GM18907 (cell line): ENCODE data around the gene MYBPC3.
A peak's percentile ranks its signal among the peaks of the same experiment; 100 is the strongest.
"Not testable (repeated sequence)": the region's sequence is repeated elsewhere in the genome, so short reads cannot be mapped to it uniquely, and the experiment has no call there.

Experiments used
- ATAC-seq: cut with Tn5 transposase; IDR thresholded peaks from one replicate; pipeline ENCODE4 v1.9.1; 2021; ENCODE audit warnings: mild to moderate bottlenecking, moderate library complexity; ENCODE audit not compliant: unreplicated experiment

The MYBPC3 gene

DNA sequence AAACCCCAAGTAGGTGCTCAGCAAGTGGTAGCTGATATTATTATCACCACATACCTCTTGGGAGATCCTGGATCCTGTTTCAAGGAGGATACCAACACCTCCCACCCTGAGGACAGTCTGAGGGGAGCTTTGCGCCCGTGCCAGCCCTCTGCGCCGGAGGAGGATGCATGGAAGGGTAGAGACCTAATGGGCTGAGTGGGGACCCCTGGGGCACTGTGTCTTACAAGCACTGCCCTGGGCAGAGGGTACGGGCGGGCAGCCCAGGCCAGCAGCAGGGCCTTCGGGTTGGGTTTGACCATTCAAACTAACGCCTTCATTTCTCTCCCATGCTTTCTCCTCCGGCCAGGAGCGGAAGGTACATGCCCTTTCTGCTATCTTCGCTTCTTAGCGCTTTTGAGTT, 26.3 kb downstream of the MYBPC3 start:
- no peak for ATAC-seq

DNA sequence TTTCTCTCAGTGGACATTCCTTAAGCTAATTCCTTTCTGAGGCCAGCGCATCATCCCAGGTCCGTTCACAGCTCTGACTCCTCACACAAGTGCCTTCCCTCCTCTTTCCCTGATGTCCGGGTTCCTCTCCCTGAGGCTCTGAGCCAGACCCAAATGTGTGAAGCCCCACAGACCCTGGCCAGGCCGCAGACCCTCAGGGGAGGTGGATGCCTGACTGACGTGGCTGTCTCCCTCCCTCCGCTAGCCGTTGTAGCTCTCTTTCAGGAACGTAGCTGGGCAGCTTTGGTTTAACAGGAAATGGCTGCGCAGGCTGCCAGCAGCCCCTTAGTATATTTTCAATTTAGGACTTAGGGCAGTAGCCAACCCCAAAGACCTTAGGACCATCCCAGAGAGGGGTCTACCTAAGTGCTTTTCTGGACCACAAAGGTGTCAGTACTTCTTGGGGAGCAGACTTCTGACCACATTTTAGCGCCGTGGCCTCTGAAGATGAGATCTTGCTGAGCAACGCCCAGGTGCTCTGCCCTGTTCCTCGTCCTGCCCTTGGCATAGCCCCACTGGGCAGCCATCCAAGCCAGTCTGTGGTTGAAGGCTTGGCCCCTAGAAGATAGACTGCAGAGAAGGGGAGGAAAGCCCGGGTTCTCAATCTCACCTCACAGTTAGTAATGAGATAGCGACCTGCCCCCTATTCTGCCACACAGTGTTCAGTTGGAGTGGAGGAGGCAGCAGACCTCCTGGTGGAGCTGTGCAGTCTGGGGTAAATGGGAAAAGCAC, 27.0 kb downstream of the MYBPC3 start:
- ATAC-seq = no peak

DNA sequence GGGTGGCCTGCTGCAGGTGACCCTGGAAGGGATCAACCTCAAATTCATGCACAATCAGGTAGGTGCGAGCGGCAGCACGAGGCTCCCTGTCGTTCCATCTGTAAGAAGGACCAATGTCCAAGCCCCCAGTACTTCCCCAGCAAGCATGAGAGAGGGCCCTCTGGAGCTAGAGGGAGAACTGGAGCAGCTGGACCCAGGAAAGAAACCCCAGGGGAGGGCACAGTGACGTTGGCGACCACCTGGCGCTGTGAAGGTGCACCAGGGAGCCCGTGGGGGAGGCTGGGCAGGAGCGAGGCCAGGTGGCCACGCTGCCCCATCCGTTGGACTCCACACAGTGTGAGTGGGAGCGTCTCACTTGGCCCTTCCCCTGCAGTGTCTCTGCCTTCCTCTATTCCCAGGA, 28.0 kb downstream of the MYBPC3 start:
- no peak for ATAC-seq

GRCh38 chr11:47318166-47318565, 34.3 kb downstream of the MYBPC3 start:
- ATAC-seq = no peak

GRCh38 chr11:47317064-47317828, 35.3 kb downstream of the MYBPC3 start:
- peak; percentile 77 for ATAC-seq

GRCh38 chr11:47316501-47316900, 36.0 kb downstream of the MYBPC3 start:
- not testable (repeated sequence) for ATAC-seq

GRCh38 chr11:47314992-47315391, 37.5 kb downstream of the MYBPC3 start:
- ATAC-seq = no peak

- ATAC-seq = no peak
Measured at GRCh38 chr11:47308050-47308823, 44.3 kb downstream of the MYBPC3 start.

- ATAC-seq = no peak
Measured at GRCh38 chr11:47306484-47306844, 46.0 kb downstream of the MYBPC3 start.

DNA sequence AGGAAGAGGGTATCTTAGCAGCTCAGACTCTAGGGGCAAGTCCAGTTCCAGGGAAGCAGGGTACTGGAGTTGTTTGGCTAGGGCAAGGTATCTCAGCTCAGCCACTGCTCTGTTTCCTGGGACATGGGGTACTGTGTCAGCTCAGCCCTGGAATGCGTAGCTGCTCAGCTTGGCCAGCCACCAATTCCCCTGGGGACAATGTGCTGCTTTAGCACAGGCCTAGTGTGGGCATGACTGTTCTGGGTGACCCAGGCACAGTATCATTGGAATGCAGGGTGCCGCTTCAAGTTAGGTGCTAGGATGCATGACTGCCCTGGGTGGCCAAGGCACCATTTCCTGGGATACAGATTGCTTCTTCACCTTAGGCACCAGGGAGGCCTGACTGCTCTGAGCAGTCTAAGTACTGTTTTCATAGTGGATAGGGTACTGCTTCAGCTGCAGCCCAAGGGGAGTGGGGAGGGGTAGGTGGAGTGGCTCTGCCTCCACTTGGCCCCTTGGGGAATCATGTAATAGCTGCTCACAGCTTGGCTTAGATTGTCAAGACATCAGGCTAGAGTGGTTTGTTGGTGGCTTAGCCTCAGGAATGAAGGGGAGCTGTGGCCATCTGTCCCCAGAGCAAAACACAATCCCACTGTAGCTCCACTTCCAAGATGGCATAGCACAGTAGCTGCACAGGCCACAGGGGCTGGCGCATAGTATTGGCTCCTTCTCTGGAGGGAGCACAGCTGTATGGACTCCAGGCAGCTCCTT, 46.6 kb downstream of the MYBPC3 start:
- no peak for ATAC-seq

DNA sequence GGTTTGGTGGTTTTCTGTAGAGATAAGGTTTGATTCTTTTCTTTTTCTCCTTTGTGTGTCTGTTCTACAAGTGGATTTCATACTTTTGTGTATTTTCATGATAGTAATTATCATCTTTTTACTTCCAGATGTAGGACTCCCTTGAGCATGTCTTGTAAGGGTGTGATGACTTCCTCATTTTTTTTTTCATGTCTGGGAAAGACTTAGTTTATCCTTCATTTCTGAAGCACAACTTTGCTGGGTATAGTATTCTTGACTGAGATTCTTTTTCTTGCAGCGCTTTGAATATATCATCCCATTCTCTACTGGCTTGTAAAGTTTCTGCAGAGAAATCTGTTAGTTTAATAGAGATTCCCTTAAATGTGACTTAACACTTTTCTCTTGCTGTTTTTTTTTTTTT, 49.6 kb downstream of the MYBPC3 start:
- no peak for ATAC-seq

- no peak for ATAC-seq
Measured at GRCh38 chr11:47299078-47299477, 53.4 kb downstream of the MYBPC3 start.

DNA sequence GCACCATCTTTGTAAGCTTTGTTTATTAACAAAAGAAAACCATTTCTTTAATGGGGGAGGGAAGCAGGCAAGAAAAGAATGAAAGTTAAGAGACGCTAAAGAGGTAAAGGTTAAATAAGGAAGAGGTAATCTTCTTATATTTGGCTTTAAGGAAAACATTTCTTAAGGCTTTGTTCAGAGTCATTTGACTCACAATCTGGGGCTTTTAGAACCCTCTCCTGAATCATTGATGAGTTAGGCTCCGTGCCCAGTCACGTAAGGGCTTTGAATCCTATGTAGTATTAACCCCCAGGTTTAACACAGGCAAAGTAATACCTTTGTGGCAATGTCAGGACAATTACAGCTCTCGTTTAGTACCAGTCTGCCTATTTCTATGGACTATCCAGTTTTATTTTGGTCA, 56.5 kb downstream of the MYBPC3 start:
- no peak for ATAC-seq

- no peak for ATAC-seq
Measured at GRCh38 chr11:47295385-47295784, 57.1 kb downstream of the MYBPC3 start.

DNA sequence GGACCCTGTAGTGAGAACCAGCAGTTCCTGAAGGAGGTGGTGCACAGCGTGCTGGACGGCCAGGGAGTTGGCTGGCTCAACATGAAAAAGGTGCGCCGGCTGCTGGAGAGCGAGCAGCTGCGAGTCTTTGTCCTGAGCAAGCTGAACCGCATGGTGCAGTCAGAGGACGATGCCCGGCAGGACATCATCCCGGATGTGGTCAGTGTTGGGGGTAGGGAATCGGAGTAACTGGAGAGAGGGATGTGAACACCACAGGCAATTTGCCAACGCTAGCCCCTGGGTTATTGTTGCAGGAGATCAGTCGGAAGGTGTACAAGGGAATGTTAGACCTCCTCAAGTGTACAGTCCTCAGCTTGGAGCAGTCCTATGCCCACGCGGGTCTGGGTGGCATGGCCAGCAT, 62.6 kb downstream of the MYBPC3 start:
- no peak for ATAC-seq

GRCh38 chr11:47288066-47288465, 64.4 kb downstream of the MYBPC3 start:
- ATAC-seq = no peak

DNA sequence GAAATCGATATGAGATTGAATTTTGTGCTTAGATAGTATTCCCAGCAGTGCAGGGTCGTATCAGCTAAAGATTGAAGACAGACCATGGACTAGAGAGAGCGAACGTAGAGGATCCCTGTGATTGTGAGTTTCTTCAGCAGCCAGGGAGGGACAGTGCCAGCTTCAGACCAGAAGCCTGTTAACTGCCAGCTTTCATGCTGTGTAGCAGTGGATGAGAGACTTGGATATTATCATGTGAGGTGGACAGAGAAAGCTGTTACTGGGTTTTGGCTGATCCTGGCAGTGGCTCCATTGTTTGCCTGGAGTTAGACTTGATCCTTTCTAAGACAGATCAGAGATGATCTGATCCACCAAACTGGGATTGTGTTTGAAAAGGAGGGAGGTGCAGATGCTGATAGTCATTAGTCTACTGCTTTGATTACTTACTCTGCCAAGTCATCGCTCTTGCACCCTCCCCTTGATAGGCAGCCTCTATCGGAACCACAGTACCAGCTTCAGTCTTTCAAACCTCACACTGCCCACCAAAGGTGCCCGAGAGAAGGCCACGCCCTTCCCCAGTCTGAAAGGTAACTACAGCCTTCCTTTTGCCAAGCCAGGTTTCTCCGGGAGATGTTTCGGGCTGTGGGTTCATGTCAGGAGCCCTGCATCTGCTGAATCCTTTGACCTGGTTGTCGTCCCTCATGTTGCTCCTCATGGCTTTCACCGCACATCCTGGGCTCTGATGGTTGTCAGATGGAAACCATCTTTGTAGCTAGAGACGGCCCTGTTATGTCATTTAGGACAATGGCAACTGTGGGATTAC, 66.3 kb downstream of the MYBPC3 start:
- ATAC-seq = no peak

GRCh38 chr11:47284151-47284550, 68.4 kb downstream of the MYBPC3 start:
- no peak for ATAC-seq

GRCh38 chr11:47282462-47282861, 70.0 kb downstream of the MYBPC3 start:
- ATAC-seq = no peak
